Kidney (tissue), 14 donors: ENCODE measurements around the gene BCL7A. TPM values are rescaled to one million over a fixed set of nuclear protein-coding genes. Genes with fewer than 3 reads are reported as not detected.
"Not testable (repeated sequence)": the region's sequence is repeated elsewhere in the genome, so short reads cannot be mapped to it uniquely, and the experiment has no call there.

Experiments used
- DNase-seq, 5 donors: peaks; one replicate each; pipeline ENCODE4 v3.0.0-alpha.2; 2013 to 2020
- FAIRE-seq: peaks from 2 replicates; lab custom pipeline; 2012; peaks lifted over from hg19 to GRCh38; lab: Jason Lieb, UNC
- H3K27ac ChIP-seq, 2 donors: one replicate each; pipeline ENCODE4 v1.7.0; 2013; ENCODE audit warnings: low read depth in 2 of 2, low read length in 2 of 2, inconsistent platforms in 1 of 2
- H3K27me3 ChIP-seq: one replicate; pipeline ENCODE4 v1.7.1; 2013; ENCODE audit warnings: low read length, inconsistent platforms; ENCODE audit not compliant: control insufficient read depth, insufficient read depth
- H3K36me3 ChIP-seq, 3 donors: one replicate each; pipeline versions ENCODE4 v1.7.0 to v1.7.1; 2013; ENCODE audit warnings: low read length in 3 of 3, control low read depth in 1 of 3, inconsistent platforms in 1 of 3; ENCODE audit not compliant: insufficient read depth in 3 of 3, control insufficient read depth in 2 of 3
- H3K4me1 ChIP-seq, 3 donors: one replicate each; pipeline versions ENCODE4 v1.7.0 to v1.7.1; 2013; ENCODE audit warnings: low read length in 3 of 3, inconsistent platforms in 1 of 3, low read depth in 1 of 3; ENCODE audit not compliant: control insufficient read depth in 2 of 3, insufficient read depth in 2 of 3
- H3K4me3 ChIP-seq, 3 donors: one replicate each; pipeline versions ENCODE4 v1.7.0 to v1.8.1; 2013; ENCODE audit warnings: low read length in 3 of 3, control low read depth in 1 of 3, inconsistent platforms in 1 of 3
- H3K9ac ChIP-seq, 3 donors: one replicate each; pipeline versions ENCODE4 v1.7.0 to v1.7.1; 2013; ENCODE audit warnings: low read length in 3 of 3, control low read depth in 1 of 3, inconsistent platforms in 1 of 3
- H3K9me3 ChIP-seq, 3 donors: one replicate each; pipeline versions ENCODE4 v1.7.0 to v1.7.1; 2013; ENCODE audit warnings: low read length in 3 of 3, control low read depth in 1 of 3, inconsistent platforms in 1 of 3; ENCODE audit not compliant: control insufficient read depth in 2 of 3, insufficient read depth in 1 of 3
- CTCF ChIP-seq: IDR thresholded peaks from 3 replicates; pipeline ENCODE4 v1.5.1; 2012; ENCODE audit warnings: mild to moderate bottlenecking, moderate library complexity, borderline replicate concordance; ENCODE audit not compliant: insufficient read depth; ENCODE audit errors: extremely low read depth
- intact Hi-C: fragments of 100-400 bp; cut with DNase I; formaldehyde crosslinking; loops from one replicate; pipeline ENCODE4 v1.11.1; 2022
- polyA plus RNA-seq: library from polyadenylated mRNA; stranded (reverse); fragments of 350-450 nt; fragmentation: Illumina TruSeq; extraction: RNeasy Lipid Tissue Mini Kit (QIAGEN cat#74804); gene quantifications from one replicate; pipeline ENCODE4 v1.2.3, GENCODE V29; 2014; ENCODE audit warnings: low read depth, low replicate concordance; ENCODE audit not compliant: insufficient read depth
- total RNA-seq: library from RNA; stranded (reverse); fragmentation: NEBNext Ultra II Directional; extraction: Animal tissue kit (Norgen Biotek cat#: 25700); gene quantifications from one replicate; pipeline ENCODE4 v1.2.1, GENCODE V29; 2021
- donor health status: control.
- donor health status: control.
- donor health status: control.
- donor health status: control.
- donor health status: control.
- donor health status: DM: yes; HTN: yes; CAD: no.
- donor health status: Normal renal cell carcinoma (clear cell type).

BCL7A gene
- total and polyA plus RNA-seq, 2 donors from 2014 or later = 6.8 to 22.7 TPM

GRCh38 chr12:121986489-121987245, 35.0 kb upstream of the BCL7A start:
- intact Hi-C loops = no loop called here
- no peak overlapping the region for H3K4me3 ChIP-seq
- FAIRE-seq = no peak
- no peaks in the 10 kb centered on the region for H3K9me3 ChIP-seq
- DNase-seq = peak in 1 of 5 donors; percentile 4
- no peaks in the 10 kb centered on the region for H3K27me3 ChIP-seq
- no peaks in the 10 kb centered on the region for H3K4me1 ChIP-seq
- TF ChIP-seq CTCF = no peak
- no peak overlapping the region for H3K9ac ChIP-seq
- H3K27ac ChIP-seq = no peak overlapping the region
- no peaks in the 10 kb centered on the region for H3K36me3 ChIP-seq

- DNase-seq, H3K9me3 ChIP-seq, intact Hi-C loops, H3K4me1 ChIP-seq, H3K27me3 ChIP-seq, H3K4me3 ChIP-seq, FAIRE-seq, H3K9ac ChIP-seq, H3K36me3 ChIP-seq, H3K27ac ChIP-seq: not testable (repeated sequence)
Observed at GRCh38 chr12:121988519-121988918, 33.2 kb upstream of the BCL7A start.

- Histone ChIP-seq H3K9ac (no peak overlapping the region), H3K27ac (no peak overlapping the region), H3K27me3 (no peaks in the 10 kb centered on the region), H3K4me1 (peaks cover 0 to 2% (median 0%) of the 10 kb centered on the region in 3 donors), H3K9me3 (no peaks in the 10 kb centered on the region), H3K36me3 (no peaks in the 10 kb centered on the region), H3K4me3 (no peak overlapping the region)
- DNase-seq (peak in 4 of 5 donors; percentile 81 to 94 (median 86)), FAIRE-seq (no peak)
- no peak for TF ChIP-seq CTCF
- intact Hi-C loops = no loop called here
Observed at GRCh38 chr12:121989276-121990113, 32.2 kb upstream of the BCL7A start.

- Histone ChIP-seq H3K4me3 (no peak overlapping the region), H3K27ac (no peak overlapping the region), H3K27me3 (no peaks in the 10 kb centered on the region), H3K9ac (no peak overlapping the region), H3K9me3 (no peaks in the 10 kb centered on the region), H3K36me3 (no peaks in the 10 kb centered on the region), H3K4me1 (peaks cover 0 to 2% (median 0%) of the 10 kb centered on the region in 3 donors)
- intact Hi-C loops = no loop called here
- no peak for TF ChIP-seq CTCF
- DNase-seq (peak in 1 of 5 donors; percentile 63), FAIRE-seq (no peak)
Observed at GRCh38 chr12:121990114-121990647, 31.5 kb upstream of the BCL7A start.
